Right ventricle myocardium superior (tissue), 1 donor: ENCODE results near the gene GULP1. TPM values are rescaled to one million over a fixed set of nuclear protein-coding genes. Genes with fewer than 3 reads are reported as not detected.

Source experiments
- ATAC-seq: fragments of 200-7000 bp; cut with Tn5 transposase; one replicate; pipeline ENCODE4 v1.9.1; 2020; ENCODE audit warnings: mild to moderate bottlenecking; ENCODE audit not compliant: poor library complexity
- DNase-seq: peaks from one replicate; pipeline ENCODE4 v3.0.0-alpha.2; 2020
- intact Hi-C: fragments of 100-400 bp; cut with DNase I; formaldehyde crosslinking; loops from one replicate; pipeline ENCODE4 v1.11.2; 2022
- total RNA-seq: library from RNA; stranded (reverse); fragmentation: NEBNext Ultra II Directional; extraction: Animal tissue kit (Norgen Biotek cat#: 25700); gene quantifications from one replicate; pipeline ENCODE4 v1.2.1, GENCODE V29; 2021
- donor health status: DM: no; HTN: yes; CAD: no; lungs with severe emphysema.

The GULP1 gene
- total RNA-seq, 1 donor from 2014 or later, result 4.6 TPM

DNA sequence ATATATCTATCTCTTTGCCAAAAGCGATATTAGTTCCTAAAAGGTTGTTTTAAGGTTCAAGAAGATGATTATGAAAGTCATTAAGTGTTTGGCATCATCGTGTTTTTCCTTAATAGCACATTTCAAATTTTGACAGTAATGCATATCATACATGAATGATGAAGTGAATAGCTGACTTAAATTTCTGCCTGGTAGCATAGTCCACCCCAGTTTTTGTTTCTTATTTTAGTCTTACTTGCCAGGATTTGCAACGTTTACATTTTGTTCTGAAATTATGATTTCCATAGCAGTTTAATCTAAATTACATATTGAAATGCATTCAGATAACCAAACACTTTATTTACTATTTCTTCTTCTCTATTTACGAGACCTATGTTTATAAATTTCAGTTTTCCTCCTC lies 201.1 kb downstream of the GULP1 start:
- no peak for DNase-seq
- intact Hi-C loops, result no loop called here
- no peak for ATAC-seq

DNA sequence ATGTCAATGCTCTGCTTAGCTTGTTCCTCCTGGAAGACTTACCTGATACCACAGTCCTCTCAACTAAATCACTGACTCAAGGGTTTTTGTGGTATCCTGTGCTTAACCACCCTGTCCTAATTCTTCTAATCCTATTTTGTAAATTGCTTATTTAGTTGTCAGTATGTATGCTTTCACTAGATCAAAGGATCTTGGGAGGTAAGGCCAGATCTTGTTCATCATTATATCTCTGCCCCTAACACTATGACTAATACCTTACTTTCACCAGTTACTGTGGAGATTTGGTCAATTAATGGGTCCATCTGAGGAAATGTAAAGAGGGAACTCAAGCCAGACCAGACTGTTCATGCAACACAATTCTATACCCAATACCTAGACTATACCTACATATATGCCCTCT lies 203.2 kb downstream of the GULP1 start:
- intact Hi-C loops, result no loop called here
- ATAC-seq (no peak), DNase-seq (no peak)

DNA sequence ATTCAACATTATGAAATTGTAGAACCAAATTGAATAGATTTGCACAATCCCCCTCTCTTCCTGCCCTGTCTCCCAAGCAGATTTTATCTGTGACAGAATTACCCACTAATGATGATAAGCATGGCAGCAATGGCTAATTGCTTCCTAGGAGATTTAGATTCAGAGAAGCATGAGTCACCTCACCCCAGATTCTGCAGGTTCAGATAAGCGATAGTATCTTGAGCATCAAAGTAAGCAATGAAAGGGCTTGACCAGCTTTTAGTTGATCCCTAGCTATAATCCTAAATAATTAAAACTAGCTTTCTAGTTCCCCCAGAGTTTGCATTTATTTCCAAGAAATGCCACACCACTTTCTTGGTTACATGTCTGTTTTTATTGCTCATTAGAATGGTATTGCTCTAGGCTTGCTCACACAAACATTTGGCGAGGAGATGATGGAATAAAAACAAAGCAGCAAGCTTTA lies 204.3 kb downstream of the GULP1 start:
- DNase-seq, result no peak
- ATAC-seq, result no peak
- intact Hi-C loops, result no loop called here

DNA sequence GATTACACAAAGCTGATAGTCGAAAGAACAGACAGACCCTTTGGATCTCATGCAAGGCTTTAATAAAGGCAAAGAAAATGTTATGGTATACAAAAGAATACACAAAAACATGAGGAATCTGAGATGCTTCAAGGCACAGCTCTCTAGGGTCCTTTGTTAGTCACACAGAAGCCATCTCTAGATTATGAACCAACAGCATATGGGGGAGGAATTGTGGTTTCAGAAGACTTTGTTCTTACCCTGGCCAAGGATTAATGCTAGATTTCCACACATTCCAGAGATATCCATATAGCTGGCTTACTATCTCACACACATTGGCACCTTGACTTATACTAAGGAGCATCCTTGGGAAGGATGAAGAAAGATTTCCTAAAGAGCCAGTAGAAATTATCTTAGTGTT lies 206.1 kb downstream of the GULP1 start:
- DNase-seq (no peak), ATAC-seq (no peak)
- intact Hi-C loops, result no loop called here

DNA sequence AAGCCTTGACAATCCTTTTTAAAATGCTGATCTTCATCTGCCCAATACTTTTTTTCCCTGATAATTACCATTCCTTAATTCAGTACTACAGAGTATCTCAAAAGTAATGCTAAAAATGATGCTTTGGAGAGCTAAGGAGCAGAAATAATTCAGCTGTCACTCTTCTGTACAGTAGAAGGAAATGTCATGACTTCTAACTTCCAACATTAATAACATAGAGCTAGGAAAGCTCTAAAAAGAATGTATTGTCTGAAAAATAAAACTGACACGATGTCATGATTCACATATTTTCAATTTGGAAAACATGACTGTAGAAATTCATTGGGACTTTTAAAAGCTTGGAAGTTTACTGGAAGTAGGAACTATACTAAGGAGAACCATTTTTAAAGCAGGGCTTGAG lies 212.3 kb downstream of the GULP1 start:
- ATAC-seq, result no peak
- no peak for DNase-seq
- intact Hi-C loops, result no loop called here

DNA sequence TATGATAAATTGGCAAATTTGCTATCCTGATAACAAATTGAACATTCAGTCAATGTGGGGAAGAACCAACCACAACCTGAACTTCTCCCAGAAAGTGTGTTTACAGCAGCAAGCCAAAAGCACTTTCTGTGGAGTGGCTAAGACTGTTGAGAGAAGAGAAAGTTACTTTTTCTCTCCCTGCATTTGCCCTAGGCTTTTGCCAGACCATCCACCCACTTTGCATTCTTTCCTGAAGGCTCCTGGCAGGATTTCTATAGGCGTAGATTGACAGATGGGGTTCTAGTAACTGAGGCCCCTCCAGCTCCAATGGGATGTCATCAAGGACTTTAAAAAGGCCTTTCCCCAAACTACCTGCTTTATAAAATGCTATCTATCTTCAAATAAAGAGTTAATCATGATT lies 215.2 kb downstream of the GULP1 start:
- DNase-seq (no peak), ATAC-seq (no peak)
- intact Hi-C loops, result no loop called here

DNA sequence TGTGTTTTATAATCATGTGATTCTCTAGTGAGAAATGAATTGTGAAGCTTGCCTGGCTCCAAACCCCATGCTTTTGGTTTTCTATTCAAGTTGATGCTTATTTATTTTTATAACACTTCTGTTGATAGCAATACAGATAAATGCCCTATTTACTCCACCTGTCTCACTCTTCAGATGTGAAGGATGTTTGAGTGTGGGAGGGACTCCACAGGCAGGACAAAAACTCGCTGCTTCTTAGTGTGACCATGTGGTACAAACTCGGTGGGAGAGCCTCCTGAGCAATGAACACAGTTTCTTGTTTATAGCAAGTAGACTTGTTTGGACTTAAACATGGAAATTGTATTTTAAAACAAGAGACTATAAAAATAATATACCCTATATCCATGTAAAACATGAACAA lies 219.7 kb downstream of the GULP1 start:
- DNase-seq (no peak), ATAC-seq (no peak)
- intact Hi-C loops, result loop anchor here (10.0 kb wide), 1 partner anchor 1007 kb away; no protein-coding TSS in a partner anchor

DNA sequence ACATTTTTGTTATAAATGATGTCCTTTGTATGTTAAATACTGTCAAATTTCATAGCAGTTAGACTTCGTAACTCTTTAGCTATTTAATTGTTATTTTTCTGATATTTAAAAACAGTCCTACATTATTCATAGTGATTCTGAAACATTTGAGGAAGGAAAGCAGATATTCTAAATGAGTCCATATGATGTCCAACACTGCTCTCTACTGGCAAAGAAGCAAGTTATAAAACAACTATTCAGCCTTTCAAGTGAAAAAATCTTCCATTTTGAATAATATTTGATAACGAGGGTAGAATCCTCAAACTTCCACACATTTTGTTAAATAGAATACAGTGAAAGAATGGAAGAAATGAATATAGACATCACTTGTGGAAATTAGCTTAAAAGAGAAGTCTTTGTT lies 220.8 kb downstream of the GULP1 start:
- DNase-seq, result no peak
- ATAC-seq, result peak; percentile 58
- intact Hi-C loops, result loop anchor here (10.0 kb wide), 1 partner anchor 1008 kb away; no protein-coding TSS in a partner anchor

DNA sequence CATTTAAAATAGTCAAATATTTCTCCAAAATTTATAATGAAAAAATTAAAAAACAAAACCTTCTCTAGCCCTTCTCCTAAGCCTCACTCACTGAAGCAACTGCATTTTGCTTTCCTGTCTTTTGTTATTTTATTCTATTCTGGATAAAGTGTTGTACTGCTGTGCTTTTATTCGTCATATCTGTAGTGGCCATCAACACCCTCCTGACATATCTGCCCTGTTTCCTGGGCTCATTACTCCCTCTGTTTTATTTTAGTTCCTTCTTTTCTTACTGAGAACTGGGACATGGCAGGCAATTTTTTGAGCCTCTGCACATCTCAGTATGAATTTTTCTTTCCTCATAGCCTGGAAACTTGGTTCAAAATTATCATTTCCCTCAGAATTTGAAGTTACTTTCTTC lies 224.2 kb downstream of the GULP1 start:
- intact Hi-C loops, result loop anchor here (10.0 kb wide), 1 partner anchor 1011 kb away; no protein-coding TSS in a partner anchor
- DNase-seq (no peak), ATAC-seq (no peak)

DNA sequence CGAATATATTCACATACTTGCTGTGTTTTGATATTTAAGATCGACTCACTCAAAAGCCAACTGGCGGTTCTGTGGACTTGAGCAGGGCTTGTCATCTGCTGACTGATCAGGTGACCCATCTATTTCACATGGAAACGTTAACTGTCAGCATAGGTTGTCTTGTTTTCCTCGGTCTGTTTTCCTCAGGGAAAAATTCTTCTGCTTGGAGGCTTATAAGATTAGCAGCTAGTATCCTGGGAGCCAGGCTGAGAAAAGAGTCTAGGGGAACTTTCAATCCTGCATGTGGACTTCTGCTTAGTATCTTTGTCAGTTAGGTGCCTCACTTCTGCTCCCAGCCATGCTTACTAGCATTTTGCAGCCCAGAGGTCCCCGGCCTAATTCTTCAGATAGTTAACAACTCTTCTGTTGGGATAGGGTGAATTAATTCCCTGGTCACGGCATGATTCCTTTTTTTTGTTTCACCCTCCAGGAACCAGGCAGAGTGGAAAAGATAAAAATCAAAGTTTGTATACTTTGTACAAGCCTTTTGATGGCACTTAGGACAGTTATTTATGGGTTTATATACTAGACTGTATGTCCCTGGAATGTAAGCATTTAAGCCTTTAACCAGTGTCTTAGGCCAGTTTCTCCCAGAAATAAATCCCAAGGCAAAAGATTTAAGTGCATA lies 226.0 kb downstream of the GULP1 start:
- intact Hi-C loops, result loop anchor here (10.0 kb wide), 1 partner anchor 1013 kb away; no protein-coding TSS in a partner anchor
- DNase-seq (no peak), ATAC-seq (no peak)

DNA sequence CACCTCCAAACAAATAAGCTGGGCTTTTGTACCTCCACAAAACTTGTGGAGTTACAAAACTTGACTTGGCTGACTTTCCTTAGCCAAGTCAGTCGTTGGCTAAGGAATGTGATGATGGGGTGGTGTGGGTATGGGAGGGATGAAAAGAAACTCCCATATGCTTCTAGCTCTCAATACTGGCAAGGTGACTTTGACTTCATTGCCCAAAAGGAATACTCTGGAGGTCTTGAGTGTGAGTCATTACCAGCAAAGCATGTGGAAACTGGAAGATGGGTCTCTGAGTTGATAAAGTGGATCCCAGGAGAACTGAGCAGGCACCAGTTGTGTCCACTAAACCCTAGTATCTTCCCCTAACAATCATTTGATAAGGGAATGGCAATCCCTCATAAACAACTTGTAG lies 226.7 kb downstream of the GULP1 start:
- DNase-seq (no peak), ATAC-seq (no peak)
- intact Hi-C loops, result loop anchor here (10.0 kb wide), 1 partner anchor 1014 kb away; no protein-coding TSS in a partner anchor

DNA sequence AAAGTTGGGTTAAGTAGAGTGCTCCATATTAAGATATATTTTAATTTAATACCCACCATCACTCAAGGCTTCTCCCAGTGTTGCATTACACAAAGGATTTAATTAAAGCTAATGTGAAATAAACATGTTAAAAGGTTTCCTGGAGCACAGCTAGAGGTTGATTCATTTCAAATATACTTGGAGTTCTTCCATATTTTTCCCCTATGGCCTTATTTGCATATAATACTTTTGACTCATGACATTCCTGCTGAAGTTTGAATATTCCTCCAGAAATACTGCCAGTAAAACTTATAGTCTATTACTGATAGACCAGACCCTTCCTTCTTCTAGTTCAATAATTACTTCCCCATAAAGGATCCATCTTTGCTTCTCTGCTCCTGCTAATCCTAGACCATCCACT lies 227.5 kb downstream of the GULP1 start:
- no peak for ATAC-seq
- intact Hi-C loops, result loop anchor here (10.0 kb wide), 1 partner anchor 1014 kb away; no protein-coding TSS in a partner anchor
- no peak for DNase-seq

DNA sequence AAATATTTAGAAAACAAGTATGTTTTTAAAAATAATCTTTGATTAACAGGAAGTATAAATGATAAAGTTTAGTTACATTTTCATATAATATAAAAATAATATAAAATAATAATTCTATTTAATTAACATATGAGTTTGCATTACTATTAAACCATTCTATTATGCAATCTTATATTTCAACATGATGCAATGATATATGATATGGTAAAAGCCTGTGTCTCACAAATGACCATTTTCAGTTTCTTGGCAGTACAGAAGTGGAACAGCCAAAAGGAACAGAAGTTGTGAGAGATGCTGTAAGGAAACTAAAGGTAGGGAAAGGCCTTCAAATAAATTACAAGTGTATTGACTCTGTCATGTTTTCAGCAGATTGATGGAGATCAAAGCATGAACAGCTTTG lies 230.8 kb downstream of the GULP1 start:
- intact Hi-C loops, result loop anchor here (10.0 kb wide), 2 partner anchors 462 to 892 kb away; no protein-coding TSS in a partner anchor
- ATAC-seq (no peak), DNase-seq (no peak)

DNA sequence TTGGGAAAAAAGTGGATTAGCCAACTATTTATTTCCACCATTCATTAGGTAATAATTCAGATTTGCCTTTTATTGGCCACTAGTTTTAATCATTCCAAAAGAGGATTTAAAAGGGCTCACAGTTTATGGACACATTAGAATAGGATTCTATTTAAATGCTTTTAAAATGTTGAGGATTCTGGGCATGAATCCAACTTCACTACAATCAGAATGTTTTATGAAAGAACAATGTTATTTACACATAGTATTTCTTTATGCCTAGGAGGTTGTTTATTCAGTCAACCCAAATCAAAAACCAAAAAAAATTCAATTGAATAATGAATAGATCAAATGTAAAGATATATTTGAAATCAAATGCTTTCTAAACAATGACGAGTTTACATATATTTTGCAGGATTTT lies 232.2 kb downstream of the GULP1 start:
- DNase-seq (no peak), ATAC-seq (no peak)
- intact Hi-C loops, result loop anchor here (10.0 kb wide), 2 partner anchors 461 to 891 kb away; no protein-coding TSS in a partner anchor

DNA sequence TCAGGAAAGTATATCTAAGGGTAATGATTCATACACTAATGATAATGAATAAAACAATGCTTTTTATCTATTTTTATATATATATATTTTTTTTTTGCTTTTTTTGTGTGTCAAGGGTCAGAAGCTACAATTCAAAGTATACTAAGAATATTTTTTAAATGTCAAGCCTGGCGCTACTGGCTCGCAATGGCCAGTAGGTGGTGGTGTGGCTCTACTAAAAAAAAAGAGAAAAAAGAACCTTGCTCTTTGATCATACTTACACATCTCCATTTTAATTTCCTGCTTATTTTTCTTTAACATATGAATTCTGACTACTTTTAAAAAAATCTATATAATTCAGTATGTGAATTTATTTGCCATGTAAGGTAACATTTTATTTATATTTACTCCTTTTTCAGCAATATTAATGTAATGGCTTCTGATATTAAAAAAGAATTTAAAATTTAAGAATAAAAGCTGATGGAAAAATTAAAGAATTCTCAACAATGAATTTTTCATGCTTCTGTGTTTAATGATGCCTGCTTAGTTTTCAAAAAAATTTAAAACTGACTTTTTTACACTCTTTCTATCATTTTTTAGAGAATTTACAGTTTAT lies 232.9 kb downstream of the GULP1 start:
- DNase-seq (peak; percentile 36), ATAC-seq (peak; percentile 49)
- intact Hi-C loops, result loop anchor here (10.0 kb wide), 2 partner anchors 460 to 890 kb away; no protein-coding TSS in a partner anchor

DNA sequence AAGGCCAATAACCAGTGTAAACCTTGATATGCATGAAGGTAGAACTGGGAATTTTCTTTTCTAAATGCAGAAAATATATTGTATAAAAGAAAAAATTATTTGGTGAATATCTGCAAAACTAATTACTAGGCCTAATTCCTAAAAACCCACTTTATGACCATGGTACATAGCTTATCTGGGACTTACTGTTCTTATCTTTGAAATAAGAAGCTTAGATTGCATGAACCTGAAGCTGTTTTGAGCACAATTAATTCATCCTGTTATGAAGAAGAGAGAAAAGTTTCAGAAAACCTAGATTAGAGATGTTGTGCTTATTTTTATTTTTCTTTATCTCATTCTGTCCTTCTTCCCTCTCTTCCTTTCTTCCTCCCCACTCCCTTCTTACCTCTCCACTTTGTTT lies 235.0 kb downstream of the GULP1 start:
- no peak for ATAC-seq
- DNase-seq, result no peak
- intact Hi-C loops, result loop anchor here (10.0 kb wide), 2 partner anchors 458 to 888 kb away; no protein-coding TSS in a partner anchor

DNA sequence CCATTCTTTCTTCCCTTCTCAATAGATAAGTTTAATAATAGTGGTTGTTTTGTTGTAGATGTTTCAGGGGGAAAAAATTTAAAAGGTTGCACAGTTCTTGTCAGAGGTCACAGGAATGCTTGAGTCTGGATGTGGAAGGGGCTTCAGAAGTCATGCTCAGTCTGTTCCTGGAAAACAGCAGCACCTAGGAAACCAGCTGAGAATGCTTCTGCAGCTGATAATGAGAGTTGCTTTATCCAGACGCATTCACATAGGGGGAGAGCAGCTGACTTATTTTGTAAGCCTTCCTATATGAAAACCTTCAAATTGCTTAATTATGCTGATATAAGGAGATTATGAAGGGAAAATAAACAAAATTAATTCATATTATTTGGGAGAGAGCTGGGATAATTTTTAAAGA lies 235.5 kb downstream of the GULP1 start:
- intact Hi-C loops, result loop anchor here (10.0 kb wide), 2 partner anchors 458 to 888 kb away; no protein-coding TSS in a partner anchor
- ATAC-seq (no peak), DNase-seq (no peak)

DNA sequence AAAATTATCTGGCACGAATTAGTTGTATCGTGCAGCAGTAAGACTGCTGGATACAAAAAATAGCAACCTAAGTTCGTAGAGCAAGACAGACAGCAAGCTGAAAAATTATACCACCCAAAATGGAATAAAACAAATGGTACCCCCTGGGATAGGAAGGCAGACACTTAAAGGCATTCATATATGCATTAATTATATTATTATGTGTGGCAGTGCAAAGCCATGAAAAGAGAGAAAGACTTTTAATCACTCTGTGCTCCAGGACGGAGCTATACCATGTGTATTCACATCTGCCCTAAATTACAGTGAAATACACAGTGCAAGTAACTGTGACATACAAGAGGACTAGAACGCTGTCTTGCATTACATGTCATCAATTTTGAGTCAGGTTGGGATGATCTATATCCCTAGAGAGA lies 235.9 kb downstream of the GULP1 start:
- DNase-seq, result no peak
- ATAC-seq, result no peak
- intact Hi-C loops, result loop anchor here (10.0 kb wide), 2 partner anchors 457 to 887 kb away; no protein-coding TSS in a partner anchor

DNA sequence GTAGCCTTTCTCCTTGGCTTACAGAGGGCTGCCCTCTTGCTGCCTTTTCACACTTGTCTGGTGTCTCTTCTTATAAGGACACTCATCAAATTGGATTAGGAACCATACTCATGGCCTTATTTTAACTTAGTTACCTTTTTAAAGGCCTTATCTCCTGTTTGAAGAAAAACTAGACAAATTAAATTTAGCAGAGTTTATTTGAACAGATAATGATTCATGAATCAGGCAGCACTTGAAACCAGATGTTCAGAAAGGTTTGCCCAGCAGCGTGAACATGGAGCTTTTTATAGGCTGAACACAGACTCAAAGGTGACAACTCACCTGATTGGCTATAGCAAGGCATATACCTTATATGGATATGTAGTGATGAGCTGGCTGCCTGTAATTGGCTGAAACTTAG lies 238.0 kb downstream of the GULP1 start:
- intact Hi-C loops, result loop anchor here (10.0 kb wide), 2 partner anchors 455 to 885 kb away; no protein-coding TSS in a partner anchor
- no peak for DNase-seq
- no peak for ATAC-seq

DNA sequence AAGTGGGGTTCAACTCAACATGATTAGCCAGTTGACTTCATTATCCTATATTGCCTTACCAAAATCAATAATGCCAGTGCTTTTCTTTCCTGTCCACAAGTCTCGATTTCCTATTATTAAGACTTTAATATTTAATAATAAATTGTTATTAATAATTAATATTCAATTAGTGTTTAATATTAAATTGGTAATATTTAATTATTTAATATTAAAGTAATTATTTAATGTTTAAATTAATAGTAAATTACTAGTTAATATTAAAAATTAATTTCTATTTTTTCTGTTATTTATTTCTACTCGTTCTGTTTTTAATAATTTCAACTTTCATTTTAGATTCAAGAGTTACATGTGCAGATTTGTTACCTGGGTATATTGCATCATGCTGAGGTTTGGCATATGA lies 243.2 kb downstream of the GULP1 start:
- intact Hi-C loops, result no loop called here
- ATAC-seq (no peak), DNase-seq (no peak)
